Ectodermal cell (in vitro differentiated cells): Measurements from ENCODE around the gene DNASE1L1.

Experiments used
- H3K27ac ChIP-seq: 2 replicates; pipeline ENCODE4 v1.7.0; 2013; ENCODE audit warnings: mild to moderate bottlenecking, low read depth, low read length; ENCODE audit not compliant: insufficient read depth, poor library complexity, severe bottlenecking
- H3K27me3 ChIP-seq: 2 replicates; pipeline ENCODE4 v1.7.0; 2013; ENCODE audit warnings: mild to moderate bottlenecking, low read length; ENCODE audit not compliant: insufficient read depth, control insufficient read depth, poor library complexity, severe bottlenecking
- H3K36me3 ChIP-seq: one replicate; pipeline ENCODE4 v1.7.0; 2013; ENCODE audit warnings: low read length; ENCODE audit not compliant: control insufficient read depth, insufficient read depth
- H3K4me1 ChIP-seq: one replicate; pipeline ENCODE4 v1.7.0; 2013; ENCODE audit warnings: low read length; ENCODE audit not compliant: control insufficient read depth, insufficient read depth
- H3K4me3 ChIP-seq: 2 replicates; pipeline ENCODE4 v1.7.0; 2013; ENCODE audit warnings: low read depth, low read length, control low read depth; ENCODE audit not compliant: insufficient read depth
- H3K9me3 ChIP-seq: 2 replicates; pipeline ENCODE4 v1.7.0; 2013; ENCODE audit warnings: mild to moderate bottlenecking, low read length, moderate library complexity; ENCODE audit not compliant: control insufficient read depth
- WGBS, 2 experiments: methylation state at CpG; one replicate each; pipeline ENCODE4 v1.1.7; 2013; ENCODE audit warnings: missing lambda C conversion rate in 2 of 2; 5-methylcytosine and 5-hydroxymethylcytosine counted together

DNASE1L1 gene

GRCh38 chrX:154375156-154375504, 33.9 kb downstream of the DNASE1L1 start:
- Histone ChIP-seq H3K4me3 (no peak overlapping the region), H3K9me3 (no peaks in the 10 kb centered on the region), H3K27me3 (peaks cover 29% of the 10 kb centered on the region), H3K27ac (no peak overlapping the region), H3K36me3 (no peaks in the 10 kb centered on the region), H3K4me1 (peaks cover under 1% of the 10 kb centered on the region)
- 81 to 85% methylated on average over 9 to 10 of the region's 10 CpGs for WGBS, 2 experiments

GRCh38 chrX:154374313-154375155, 34.5 kb downstream of the DNASE1L1 start, which contains the start of gene FLNA:
Gene FLNA (minus strand): TSS chrX:154374634. CDS start chrX:154371245, 3,389 bp downstream.
- Histone ChIP-seq H3K9me3 (no peaks in the 10 kb centered on the region), H3K36me3 (no peaks in the 10 kb centered on the region), H3K27me3 (peaks cover 29% of the 10 kb centered on the region), H3K4me3 (peak within 1 kb of the TSS; percentile 20), H3K4me1 (no peaks in the 10 kb centered on the region), H3K27ac (no peak within 1 kb of the TSS)
- WGBS, 2 experiments, result 6 to 8% methylated on average over 90 to 95 of the region's 95 CpGs

- H3K27ac ChIP-seq, result no peak overlapping the region
- peaks cover 29% of the 10 kb centered on the region for H3K27me3 ChIP-seq
- whole genome bisulfite sequencing, 2 experiments, result 22 to 25% methylated on average over 18 to 23 of the region's 23 CpGs
- H3K36me3 ChIP-seq, result no peaks in the 10 kb centered on the region
- H3K4me3 ChIP-seq, result peak overlapping the region; percentile 20
- no peaks in the 10 kb centered on the region for H3K4me1 ChIP-seq
- no peaks in the 10 kb centered on the region for H3K9me3 ChIP-seq
Observed at GRCh38 chrX:154373340-154374306, 35.4 kb downstream of the DNASE1L1 start.

- Histone ChIP-seq H3K27me3 (peaks cover 29% of the 10 kb centered on the region), H3K27ac (no peak overlapping the region), H3K9me3 (no peaks in the 10 kb centered on the region), H3K36me3 (peaks cover under 1% of the 10 kb centered on the region), H3K4me1 (no peaks in the 10 kb centered on the region), H3K4me3 (no peak overlapping the region)
- WGBS, 2 experiments, result 28 to 37% methylated on average over 5 of the region's 5 CpGs
Observed at GRCh38 chrX:154372612-154373022, 36.4 kb downstream of the DNASE1L1 start.

GRCh38 chrX:154371789-154372300, 37.2 kb downstream of the DNASE1L1 start:
- 9 to 10% methylated on average over 43 of the region's 43 CpGs for WGBS, 2 experiments
- H3K27ac ChIP-seq, result no peak overlapping the region
- H3K36me3 ChIP-seq, result peaks cover 9% of the 10 kb centered on the region
- H3K4me1 ChIP-seq, result no peaks in the 10 kb centered on the region
- H3K9me3 ChIP-seq, result no peaks in the 10 kb centered on the region
- H3K27me3 ChIP-seq, result peaks cover 29% of the 10 kb centered on the region
- H3K4me3 ChIP-seq, result peak overlapping the region; percentile 81

- Histone ChIP-seq H3K4me3 (peak overlapping the region; percentile 81), H3K27ac (peak overlapping the region; percentile 80), H3K9me3 (no peaks in the 10 kb centered on the region), H3K4me1 (no peaks in the 10 kb centered on the region), H3K36me3 (peaks cover 15% of the 10 kb centered on the region), H3K27me3 (peaks cover 29% of the 10 kb centered on the region)
- WGBS, 2 experiments, result 0% methylated on average over 77 of the region's 77 CpGs
Observed at GRCh38 chrX:154371017-154371788, 37.9 kb downstream of the DNASE1L1 start.

- Histone ChIP-seq H3K36me3 (peaks cover 16% of the 10 kb centered on the region), H3K27me3 (peaks cover 29% of the 10 kb centered on the region), H3K27ac (peak overlapping the region; percentile 80), H3K4me3 (peak overlapping the region; percentile 81), H3K9me3 (no peaks in the 10 kb centered on the region), H3K4me1 (no peaks in the 10 kb centered on the region)
- WGBS, 2 experiments, result 0 to 1% methylated on average over 63 of the region's 63 CpGs
Observed at GRCh38 chrX:154370300-154371016, 38.6 kb downstream of the DNASE1L1 start.

GRCh38 chrX:154369449-154370299, 39.4 kb downstream of the DNASE1L1 start:
- H3K27me3 ChIP-seq, result peaks cover 22% of the 10 kb centered on the region
- H3K4me1 ChIP-seq, result no peaks in the 10 kb centered on the region
- peak overlapping the region; percentile 80 for H3K27ac ChIP-seq
- peak overlapping the region; percentile 81 for H3K4me3 ChIP-seq
- 0% methylated on average over 10 to 12 of the region's 13 CpGs for WGBS, 2 experiments
- H3K36me3 ChIP-seq, result peaks cover 22% of the 10 kb centered on the region
- no peaks in the 10 kb centered on the region for H3K9me3 ChIP-seq
